SH-SY5Y (cell line): Measurements from ENCODE around the gene NCOA5.

ENCODE experiments used
- GATA2 ChIP-seq: IDR thresholded peaks from 2 replicates; pipeline ENCODE4 v1.6.1; 2011; ENCODE audit warnings: mild to moderate bottlenecking, low read depth, low read length
- GATA3 ChIP-seq: IDR thresholded peaks from 2 replicates; pipeline ENCODE4 v1.6.1; 2011; ENCODE audit warnings: low read depth, mild to moderate bottlenecking, low read length, moderate library complexity

NCOA5 gene

GRCh38 chr20:46111836-46112212 is 22.1 kb upstream of the NCOA5 start:
- TF ChIP-seq GATA2: no peak
- TF ChIP-seq GATA3: no peak

- TF ChIP-seq GATA2 (no peak), GATA3 (no peak)
Observed at GRCh38 chr20:46111028-46111835, 21.5 kb upstream of the NCOA5 start.

- TF ChIP-seq GATA3 (no peak), GATA2 (no peak)
Observed at GRCh38 chr20:46108976-46109375, 19.2 kb upstream of the NCOA5 start.

GRCh38 chr20:46108435-46108841 is 18.7 kb upstream of the NCOA5 start:
- TF ChIP-seq GATA2 (no peak), GATA3 (no peak)

GRCh38 chr20:46107061-46107460 is 17.3 kb upstream of the NCOA5 start:
- no peak for TF ChIP-seq GATA2

- TF ChIP-seq GATA2 (no peak), GATA3 (no peak)
Observed at GRCh38 chr20:46104262-46104661, 14.5 kb upstream of the NCOA5 start.

GRCh38 chr20:46102940-46103339 is 13.2 kb upstream of the NCOA5 start:
- TF ChIP-seq GATA2: no peak
- TF ChIP-seq GATA3: no peak

GRCh38 chr20:46101957-46102356 is 12.2 kb upstream of the NCOA5 start:
- TF ChIP-seq GATA2 (no peak), GATA3 (no peak)

- no peak for TF ChIP-seq GATA2
- no peak for TF ChIP-seq GATA3
Observed at GRCh38 chr20:46100988-46101387, 11.2 kb upstream of the NCOA5 start.

- no peak for TF ChIP-seq GATA3
- TF ChIP-seq GATA2: no peak
Observed at GRCh38 chr20:46099491-46100287, 9.9 kb upstream of the NCOA5 start.

- TF ChIP-seq GATA2: no peak
- no peak for TF ChIP-seq GATA3
Observed at GRCh38 chr20:46093531-46093930, 3.8 kb upstream of the NCOA5 start.

GRCh38 chr20:46089167-46089416 is 670 bp downstream of the NCOA5 start:
- TF ChIP-seq GATA3 (no peak), GATA2 (no peak)

- TF ChIP-seq GATA2 (no peak), GATA3 (no peak)
Observed at GRCh38 chr20:46088409-46089166, 1.2 kb downstream of the NCOA5 start.

- no peak for TF ChIP-seq GATA3
- no peak for TF ChIP-seq GATA2
Observed at GRCh38 chr20:46087161-46087560, 2.6 kb downstream of the NCOA5 start.

- TF ChIP-seq GATA2: no peak
- no peak for TF ChIP-seq GATA3
Observed at GRCh38 chr20:46085179-46085851, 4.4 kb downstream of the NCOA5 start.

- no peak for TF ChIP-seq GATA2
- TF ChIP-seq GATA3: no peak
Observed at GRCh38 chr20:46084805-46085178, 5.0 kb downstream of the NCOA5 start.
